ENCODE results near the gene CNTNAP2. TPM values are rescaled to one million over a fixed set of nuclear protein-coding genes. Genes with fewer than 3 reads are reported as not detected.

CNTNAP2 gene
- total RNA-seq, 1 experiment from 2014 or later, result 64.5 TPM

DNA sequence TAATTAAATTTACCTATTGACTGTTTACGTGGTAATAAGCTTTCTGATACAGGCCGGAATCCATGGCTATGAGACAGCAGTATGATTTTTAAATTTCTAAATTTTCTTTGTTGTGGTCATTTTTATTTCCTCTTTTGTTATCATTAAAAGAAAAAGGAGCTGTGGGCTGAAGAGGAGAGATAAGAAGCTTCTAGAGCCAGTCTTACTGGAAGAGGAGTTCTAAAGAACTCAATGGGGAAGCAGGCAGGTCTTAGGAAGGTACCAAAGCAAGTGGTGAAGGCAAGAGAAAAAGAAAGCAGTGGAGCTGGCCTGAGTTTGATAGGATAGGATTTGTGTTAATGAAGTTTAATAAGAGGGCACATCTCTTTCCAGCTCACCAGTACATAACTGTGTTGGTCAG, 1187.8 kb downstream of the CNTNAP2 start:
- H3K79me2 ChIP-seq (ENCODE audit: insufficient read depth, low read length), result no peaks in the 10 kb centered on the region
- no peaks in the 10 kb centered on the region for H3K79me1 ChIP-seq (ENCODE audit: insufficient read depth, low read depth, low read length, poor library complexity, severe bottlenecking)
- H3K56ac ChIP-seq (ENCODE audit: insufficient read length, low read depth, low read length), result no peak overlapping the region
- DNase-seq, result no peak
- no peak overlapping the region for H2BK15ac ChIP-seq (ENCODE audit: low read depth, low read length)
- no peak overlapping the region for H2BK5ac ChIP-seq (ENCODE audit: insufficient read length, low read length)
- no peaks in the 10 kb centered on the region for H4K20me1 ChIP-seq (ENCODE audit: control insufficient read depth, insufficient read depth, insufficient read length)
- H3K18ac ChIP-seq (ENCODE audit: insufficient read length, low read depth, low read length), result no peak overlapping the region
- Mint-ChIP-seq H3K9me3 (peaks cover 0 to 2% of the 10 kb centered on the region in 2 experiments; a peak in 1 of 5 replicates), H3K27ac (no peak overlapping the region; a peak in 1 of 7 replicates), H3K27me3 (ENCODE audit: low read depth) (no peaks in the 10 kb centered on the region), H3K4me1 (no peaks in the 10 kb centered on the region), H3K4me3 (no peak overlapping the region; a peak in 1 of 5 replicates), H3K36me3 (ENCODE audit: insufficient read depth in 1 of 3, low read depth in 3 of 3) (no peaks in the 10 kb centered on the region)
- no peak overlapping the region for H2AK5ac ChIP-seq (ENCODE audit: insufficient read length, low read length)
- H3T11ph ChIP-seq (ENCODE audit: low read length), result no peak overlapping the region
- no peak overlapping the region for H3K9ac ChIP-seq (ENCODE audit: extremely low read depth, insufficient read length, low read length)
- H3K23ac ChIP-seq (ENCODE audit: insufficient read length, low read depth, low read length), result no peak overlapping the region
- no peak overlapping the region for H3K27ac ChIP-seq (ENCODE audit: insufficient read length, low read depth, low read length)
- no peak overlapping the region for H3K14ac ChIP-seq (ENCODE audit: insufficient read depth, low read length)
- no peak overlapping the region for H2BK20ac ChIP-seq (ENCODE audit: low read depth, low read length, poor library complexity, severe bottlenecking)
- H3K4me1 ChIP-seq (ENCODE audit: insufficient read depth, low read length), result no peaks in the 10 kb centered on the region
- no peak overlapping the region for H2AFZ ChIP-seq (ENCODE audit: low read length)
- no peaks in the 10 kb centered on the region for H3K9me3 ChIP-seq (ENCODE audit: control insufficient read depth, low read depth, low read length)
- no peaks in the 10 kb centered on the region for H3K23me2 ChIP-seq (ENCODE audit: insufficient read length, low read depth, low read length, poor library complexity, severe bottlenecking)
- no peak overlapping the region for H4K8ac ChIP-seq (replicated peaks; ENCODE audit: insufficient read length, low read depth, low read length)
- H3K4me2 ChIP-seq (ENCODE audit: insufficient read depth, insufficient read length, low read length), result no peak overlapping the region
- no peak overlapping the region for H2BK120ac ChIP-seq (ENCODE audit: low read depth, low read length, poor library complexity, severe bottlenecking)
- no peak overlapping the region for H4K5ac ChIP-seq (ENCODE audit: insufficient read length, low read depth, low read length)
- TF ChIP-seq, protein P1, sequence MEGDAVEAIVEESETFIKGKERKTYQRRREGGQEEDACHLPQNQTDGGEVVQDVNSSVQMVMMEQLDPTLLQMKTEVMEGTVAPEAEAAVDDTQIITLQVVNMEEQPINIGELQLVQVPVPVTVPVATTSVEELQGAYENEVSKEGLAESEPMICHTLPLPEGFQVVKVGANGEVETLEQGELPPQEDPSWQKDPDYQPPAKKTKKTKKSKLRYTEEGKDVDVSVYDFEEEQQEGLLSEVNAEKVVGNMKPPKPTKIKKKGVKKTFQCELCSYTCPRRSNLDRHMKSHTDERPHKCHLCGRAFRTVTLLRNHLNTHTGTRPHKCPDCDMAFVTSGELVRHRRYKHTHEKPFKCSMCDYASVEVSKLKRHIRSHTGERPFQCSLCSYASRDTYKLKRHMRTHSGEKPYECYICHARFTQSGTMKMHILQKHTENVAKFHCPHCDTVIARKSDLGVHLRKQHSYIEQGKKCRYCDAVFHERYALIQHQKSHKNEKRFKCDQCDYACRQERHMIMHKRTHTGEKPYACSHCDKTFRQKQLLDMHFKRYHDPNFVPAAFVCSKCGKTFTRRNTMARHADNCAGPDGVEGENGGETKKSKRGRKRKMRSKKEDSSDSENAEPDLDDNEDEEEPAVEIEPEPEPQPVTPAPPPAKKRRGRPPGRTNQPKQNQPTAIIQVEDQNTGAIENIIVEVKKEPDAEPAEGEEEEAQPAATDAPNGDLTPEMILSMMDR (conservative IDR thresholded peaks at IDR 0.05), result no peak
- H2BK12ac ChIP-seq (ENCODE audit: insufficient read length, low read depth, low read length), result no peak overlapping the region
- H3K27me3 ChIP-seq (ENCODE audit: insufficient read depth, low read length), result no peaks in the 10 kb centered on the region
- H3K4ac ChIP-seq (ENCODE audit: low read depth, low read length), result no peak overlapping the region
- WGBS (ENCODE audit: extremely low coverage, insufficient read length, low lambda C conversion rate), result no CpG with 5 or more reads among the region's 2 CpGs
- no peak overlapping the region for H4K91ac ChIP-seq (ENCODE audit: insufficient read length, low read depth, low read length)
